Right lobe of liver (tissue), 4 donors: Measurements from ENCODE around the gene B3GALT6.

ENCODE experiments used
- POLR2A ChIP-seq: fragments of 450-650 bp; IDR thresholded peaks from one replicate; pipeline ENCODE4 v1.6.1; 2017; ENCODE audit warnings: antibody characterized with exemption, mild to moderate bottlenecking
- TF ChIP-seq, protein P1 (sequence below), 4 donors: fragments of 200-600 bp in 3 of 4; fragments of 450-650 bp in 1 of 4; IDR thresholded peaks; one replicate each; pipeline versions ENCODE4 v1.5.1 to v1.8.0; 2016 to 2022; ENCODE audit warnings: antibody characterized with exemption in 4 of 4, mild to moderate bottlenecking in 2 of 4
- donor health status: DM: no; HTN: no; CAD: no.
- donor health status: DM: no; HTN: no; CAD: no.
- donor health status: DM: no; HTN: yes; CAD: no.

DNA sequence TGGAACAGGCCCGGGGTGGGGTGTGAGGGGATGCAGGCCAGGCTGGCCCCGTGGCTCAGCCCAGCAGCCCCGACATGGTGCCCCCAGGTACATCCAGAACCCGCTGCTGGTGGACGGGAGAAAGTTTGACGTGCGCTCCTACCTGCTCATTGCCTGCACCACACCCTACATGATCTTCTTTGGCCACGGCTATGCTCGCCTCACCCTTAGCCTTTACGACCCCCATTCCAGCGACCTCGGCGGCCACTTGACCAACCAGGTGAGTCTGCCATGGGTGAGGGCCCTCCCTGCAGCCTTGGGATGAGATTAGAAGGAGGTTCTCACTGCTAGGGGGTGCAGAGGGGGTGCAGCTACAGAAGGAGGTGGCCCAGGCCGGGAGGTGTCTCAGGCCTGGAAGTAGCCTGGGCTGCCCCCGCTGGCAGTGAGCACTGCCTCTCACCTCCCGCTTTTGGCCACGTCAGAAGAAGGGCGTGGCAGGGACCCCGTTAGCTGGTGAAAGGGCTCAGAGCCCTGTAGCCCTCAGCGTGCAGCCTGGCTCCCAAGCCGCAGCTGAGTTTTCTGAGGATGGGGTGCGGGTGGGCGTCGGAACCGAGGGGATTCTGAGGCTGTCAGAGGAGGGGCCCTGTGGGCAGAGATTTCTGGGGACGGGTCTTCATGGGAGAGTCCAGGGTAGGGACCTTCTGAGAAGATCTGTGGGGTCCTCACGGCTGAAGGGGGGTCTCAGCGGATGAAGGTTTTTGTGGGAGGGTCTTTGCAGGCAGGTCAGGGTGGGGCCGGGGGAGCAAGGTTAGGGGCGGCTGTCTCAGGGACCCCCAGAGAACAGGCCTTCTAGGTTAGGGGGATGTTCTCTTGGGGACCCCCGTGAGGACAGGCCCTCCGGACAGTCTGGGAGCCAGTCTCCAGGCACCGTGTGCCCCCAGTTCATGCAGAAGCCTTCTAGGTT, 47.9 kb upstream of the B3GALT6 start:
- TF ChIP-seq, protein P1, sequence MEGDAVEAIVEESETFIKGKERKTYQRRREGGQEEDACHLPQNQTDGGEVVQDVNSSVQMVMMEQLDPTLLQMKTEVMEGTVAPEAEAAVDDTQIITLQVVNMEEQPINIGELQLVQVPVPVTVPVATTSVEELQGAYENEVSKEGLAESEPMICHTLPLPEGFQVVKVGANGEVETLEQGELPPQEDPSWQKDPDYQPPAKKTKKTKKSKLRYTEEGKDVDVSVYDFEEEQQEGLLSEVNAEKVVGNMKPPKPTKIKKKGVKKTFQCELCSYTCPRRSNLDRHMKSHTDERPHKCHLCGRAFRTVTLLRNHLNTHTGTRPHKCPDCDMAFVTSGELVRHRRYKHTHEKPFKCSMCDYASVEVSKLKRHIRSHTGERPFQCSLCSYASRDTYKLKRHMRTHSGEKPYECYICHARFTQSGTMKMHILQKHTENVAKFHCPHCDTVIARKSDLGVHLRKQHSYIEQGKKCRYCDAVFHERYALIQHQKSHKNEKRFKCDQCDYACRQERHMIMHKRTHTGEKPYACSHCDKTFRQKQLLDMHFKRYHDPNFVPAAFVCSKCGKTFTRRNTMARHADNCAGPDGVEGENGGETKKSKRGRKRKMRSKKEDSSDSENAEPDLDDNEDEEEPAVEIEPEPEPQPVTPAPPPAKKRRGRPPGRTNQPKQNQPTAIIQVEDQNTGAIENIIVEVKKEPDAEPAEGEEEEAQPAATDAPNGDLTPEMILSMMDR (IDR thresholded peaks at IDR 0.05) = no peak
- no peak for TF ChIP-seq POLR2A
